HEK293 (cell line): ENCODE measurements around the gene ACVR1.

ENCODE experiments used
- AEBP2 ChIP-seq: fragments of 450-650 bp; formaldehyde crosslinking; IDR thresholded peaks from 2 replicates; pipeline ENCODE4 v1.5.1; 2016; ENCODE audit warnings: missing biosample characterization, missing genetic modification characterization, borderline replicate concordance
- GFI1B ChIP-seq: fragments of 450-650 bp; formaldehyde crosslinking; IDR thresholded peaks from 2 replicates; pipeline ENCODE4 v1.5.1; 2016; ENCODE audit warnings: missing biosample characterization, missing genetic modification characterization
- ZNF24 ChIP-seq: fragments of 450-650 bp; formaldehyde crosslinking; IDR thresholded peaks from 2 replicates; pipeline ENCODE4 v1.5.1; 2016; ENCODE audit warnings: missing biosample characterization, missing genetic modification characterization
- ZNF292 ChIP-seq: fragments of 450-650 bp; formaldehyde crosslinking; IDR thresholded peaks from 2 replicates; pipeline ENCODE4 v1.5.1; 2016; ENCODE audit warnings: low read depth, missing biosample characterization, missing genetic modification characterization, borderline replicate concordance
- ZNF341 ChIP-seq: fragments of 450-650 bp; formaldehyde crosslinking; IDR thresholded peaks from 2 replicates; pipeline ENCODE4; 2016; ENCODE audit warnings: low read depth, missing biosample characterization, missing genetic modification characterization
- ZNF394 ChIP-seq: fragments of 450-650 bp; formaldehyde crosslinking; IDR thresholded peaks from 2 replicates; pipeline ENCODE4 v1.5.1; 2016; ENCODE audit warnings: missing biosample characterization, missing genetic modification characterization, mild to moderate bottlenecking, moderate library complexity, borderline replicate concordance
- ZNF610 ChIP-seq: fragments of 450-650 bp; formaldehyde crosslinking; IDR thresholded peaks from 2 replicates; pipeline ENCODE4 v1.5.1; 2016; ENCODE audit warnings: missing biosample characterization, missing genetic modification characterization, borderline replicate concordance
- ZNF785 ChIP-seq: fragments of 450-650 bp; formaldehyde crosslinking; IDR thresholded peaks from 2 replicates; pipeline ENCODE4 v1.5.1; 2016; ENCODE audit warnings: missing biosample characterization, missing genetic modification characterization
- ZSCAN30 ChIP-seq: fragments of 450-650 bp; IDR thresholded peaks from 2 replicates; pipeline ENCODE4 v1.5.1; 2018; ENCODE audit warnings: missing biosample characterization, mild to moderate bottlenecking, missing genetic modification characterization, moderate library complexity
- TF ChIP-seq, protein P1 (sequence below): fragments of 450-650 bp; formaldehyde crosslinking; IDR thresholded peaks from 2 replicates; pipeline ENCODE4 v1.5.1; 2016; ENCODE audit warnings: missing biosample characterization, missing genetic modification characterization
- TF ChIP-seq, protein P2 (sequence below): fragments of 450-650 bp; IDR thresholded peaks from 2 replicates; pipeline ENCODE4 v1.5.1; 2018; ENCODE audit warnings: missing biosample characterization, missing genetic modification characterization
- TF ChIP-seq, protein P3 (sequence below): fragments of 450-650 bp; formaldehyde crosslinking; IDR thresholded peaks from 2 replicates; pipeline ENCODE4 v1.5.1; 2016; ENCODE audit warnings: missing biosample characterization, missing genetic modification characterization

- TF ChIP-seq, protein P1, sequence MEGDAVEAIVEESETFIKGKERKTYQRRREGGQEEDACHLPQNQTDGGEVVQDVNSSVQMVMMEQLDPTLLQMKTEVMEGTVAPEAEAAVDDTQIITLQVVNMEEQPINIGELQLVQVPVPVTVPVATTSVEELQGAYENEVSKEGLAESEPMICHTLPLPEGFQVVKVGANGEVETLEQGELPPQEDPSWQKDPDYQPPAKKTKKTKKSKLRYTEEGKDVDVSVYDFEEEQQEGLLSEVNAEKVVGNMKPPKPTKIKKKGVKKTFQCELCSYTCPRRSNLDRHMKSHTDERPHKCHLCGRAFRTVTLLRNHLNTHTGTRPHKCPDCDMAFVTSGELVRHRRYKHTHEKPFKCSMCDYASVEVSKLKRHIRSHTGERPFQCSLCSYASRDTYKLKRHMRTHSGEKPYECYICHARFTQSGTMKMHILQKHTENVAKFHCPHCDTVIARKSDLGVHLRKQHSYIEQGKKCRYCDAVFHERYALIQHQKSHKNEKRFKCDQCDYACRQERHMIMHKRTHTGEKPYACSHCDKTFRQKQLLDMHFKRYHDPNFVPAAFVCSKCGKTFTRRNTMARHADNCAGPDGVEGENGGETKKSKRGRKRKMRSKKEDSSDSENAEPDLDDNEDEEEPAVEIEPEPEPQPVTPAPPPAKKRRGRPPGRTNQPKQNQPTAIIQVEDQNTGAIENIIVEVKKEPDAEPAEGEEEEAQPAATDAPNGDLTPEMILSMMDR (tag by site-specific recombination) = no peak
- TF ChIP-seq ZSCAN30 (tag by site-specific recombination) (no peak), ZNF394 (tag by site-specific recombination) (no peak), ZNF292 (tag by site-specific recombination) (no peak), ZNF24 (tag by site-specific recombination) (no peak), ZNF341 (tag by site-specific recombination) (no peak), ZNF785 (no peak), ZNF610 (tag by site-specific recombination) (no peak), AEBP2 (tag by site-specific recombination) (no peak), GFI1B (tag by site-specific recombination) (no peak)
- TF ChIP-seq, protein P2, sequence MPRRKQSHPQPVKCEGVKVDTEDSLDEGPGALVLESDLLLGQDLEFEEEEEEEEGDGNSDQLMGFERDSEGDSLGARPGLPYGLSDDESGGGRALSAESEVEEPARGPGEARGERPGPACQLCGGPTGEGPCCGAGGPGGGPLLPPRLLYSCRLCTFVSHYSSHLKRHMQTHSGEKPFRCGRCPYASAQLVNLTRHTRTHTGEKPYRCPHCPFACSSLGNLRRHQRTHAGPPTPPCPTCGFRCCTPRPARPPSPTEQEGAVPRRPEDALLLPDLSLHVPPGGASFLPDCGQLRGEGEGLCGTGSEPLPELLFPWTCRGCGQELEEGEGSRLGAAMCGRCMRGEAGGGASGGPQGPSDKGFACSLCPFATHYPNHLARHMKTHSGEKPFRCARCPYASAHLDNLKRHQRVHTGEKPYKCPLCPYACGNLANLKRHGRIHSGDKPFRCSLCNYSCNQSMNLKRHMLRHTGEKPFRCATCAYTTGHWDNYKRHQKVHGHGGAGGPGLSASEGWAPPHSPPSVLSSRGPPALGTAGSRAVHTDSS (tag by site-specific recombination) = no peak
- TF ChIP-seq, protein P3, sequence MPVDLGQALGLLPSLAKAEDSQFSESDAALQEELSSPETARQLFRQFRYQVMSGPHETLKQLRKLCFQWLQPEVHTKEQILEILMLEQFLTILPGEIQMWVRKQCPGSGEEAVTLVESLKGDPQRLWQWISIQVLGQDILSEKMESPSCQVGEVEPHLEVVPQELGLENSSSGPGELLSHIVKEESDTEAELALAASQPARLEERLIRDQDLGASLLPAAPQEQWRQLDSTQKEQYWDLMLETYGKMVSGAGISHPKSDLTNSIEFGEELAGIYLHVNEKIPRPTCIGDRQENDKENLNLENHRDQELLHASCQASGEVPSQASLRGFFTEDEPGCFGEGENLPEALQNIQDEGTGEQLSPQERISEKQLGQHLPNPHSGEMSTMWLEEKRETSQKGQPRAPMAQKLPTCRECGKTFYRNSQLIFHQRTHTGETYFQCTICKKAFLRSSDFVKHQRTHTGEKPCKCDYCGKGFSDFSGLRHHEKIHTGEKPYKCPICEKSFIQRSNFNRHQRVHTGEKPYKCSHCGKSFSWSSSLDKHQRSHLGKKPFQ = no peak
Observed at GRCh38 chr2:157923598-157924217, 47.6 kb upstream of the ACVR1 start.
